ENCODE measurements around the gene CYP4F22.
"Not testable (repeated sequence)": the region's sequence is repeated elsewhere in the genome, so short reads cannot be mapped to it uniquely, and the experiment has no call there.

The CYP4F22 gene

GRCh38 chr19:15508035-15508710 lies at the start of gene CYP4F22:
Gene CYP4F22, plus strand, starts transcription at chr19:15508525. Its CDS starts 16,812 bp downstream, at chr19:15525337.
- DNase-seq: no peak

- DNase-seq: no peak
These were observed 46.6 kb upstream of the CYP4F22 start for GRCh38 chr19:15461694-15462093.

- no peak for DNase-seq
These were observed 44.4 kb upstream of the CYP4F22 start for GRCh38 chr19:15463861-15464371.

GRCh38 chr19:15464394-15465385 lies 43.6 kb upstream of the CYP4F22 start, which contains the start of gene RASAL3:
Gene RASAL3, minus strand, starts transcription at chr19:15464544. Its CDS starts 186 bp downstream, at chr19:15464358.
- DNase-seq: no peak

- DNase-seq: no peak
These were observed 41.2 kb upstream of the CYP4F22 start for GRCh38 chr19:15466851-15467733.

GRCh38 chr19:15467734-15468214 lies 40.6 kb upstream of the CYP4F22 start:
- no peak for DNase-seq

- no peak for DNase-seq
These were observed 39.4 kb upstream of the CYP4F22 start for GRCh38 chr19:15468675-15469512.

GRCh38 chr19:15469513-15470297 lies 38.6 kb upstream of the CYP4F22 start:
- DNase-seq: no peak

- DNase-seq: no peak
These were observed 36.7 kb upstream of the CYP4F22 start for GRCh38 chr19:15471639-15472101.

GRCh38 chr19:15473821-15474220 lies 34.5 kb upstream of the CYP4F22 start:
- not testable (repeated sequence) for DNase-seq

- DNase-seq: no peak
These were observed 33.2 kb upstream of the CYP4F22 start for GRCh38 chr19:15475169-15475568.

- no peak for DNase-seq
These were observed 32.7 kb upstream of the CYP4F22 start for GRCh38 chr19:15475611-15476010.

- no peak for DNase-seq
These were observed 32.0 kb upstream of the CYP4F22 start for GRCh38 chr19:15476325-15476724.

GRCh38 chr19:15479391-15480345 lies 28.7 kb upstream of the CYP4F22 start, which contains the start of gene PGLYRP2:
Gene PGLYRP2, minus strand, starts transcription at chr19:15479501. Its CDS starts 130 bp downstream, at chr19:15479371.
- DNase-seq: no peak

GRCh38 chr19:15480996-15481395 lies 27.3 kb upstream of the CYP4F22 start:
- not testable (repeated sequence) for DNase-seq

GRCh38 chr19:15485768-15486167 lies 22.6 kb upstream of the CYP4F22 start:
- DNase-seq: not testable (repeated sequence)

- DNase-seq: no peak
These were observed 21.3 kb upstream of the CYP4F22 start for GRCh38 chr19:15487038-15487437.

- no peak for DNase-seq
These were observed 19.7 kb upstream of the CYP4F22 start for GRCh38 chr19:15488489-15489226.
